Activated naive CD4-positive, alpha-beta T cell treated with anti-CD3 and anti-CD28 coated beads, Interleukin-2, amount 10 ng/mL, durations not matched to agents 7 days and 5 days (primary cell): ENCODE measurements around the gene FLVCR1.
"Not testable (repeated sequence)": the region's sequence is repeated elsewhere in the genome, so short reads cannot be mapped to it uniquely, and the experiment has no call there.

Source experiments
- CTCF ChIA-PET: fragments of 350-600 bp; sonication (Branson Sonifier 250); formaldehyde crosslinking; loops from one replicate; lab custom pipeline; 2021; ENCODE audit warnings: antibody characterized with exemption; lab: Charles Lee
- DNase-seq: peaks from one replicate; pipeline ENCODE4 v3.0.0-alpha.2; 2020
- H3K27ac Mint-ChIP-seq: one replicate; pipeline ENCODE4 v1.8.0; 2021; ENCODE audit warnings: mild to moderate bottlenecking, moderate library complexity, mixed read lengths
- H3K27me3 Mint-ChIP-seq: one replicate; pipeline ENCODE4 v1.8.0; 2021; ENCODE audit warnings: mild to moderate bottlenecking, mixed read lengths
- H3K36me3 Mint-ChIP-seq: one replicate; pipeline ENCODE4 v1.8.0; 2021; ENCODE audit warnings: mixed read lengths
- H3K4me1 Mint-ChIP-seq: one replicate; pipeline ENCODE4 v1.8.0; 2021; ENCODE audit warnings: mixed read lengths
- H3K4me3 Mint-ChIP-seq: one replicate; pipeline ENCODE4 v1.8.0; 2021; ENCODE audit warnings: mild to moderate bottlenecking, moderate library complexity, mixed read lengths
- H3K9me3 Mint-ChIP-seq: one replicate; pipeline ENCODE4 v1.8.0; 2021; ENCODE audit warnings: mixed read lengths

The FLVCR1 gene

GRCh38 chr1:212838145-212838544, 19.9 kb upstream of the FLVCR1 start:
- DNase-seq, result no peak
- no peak overlapping the region for H3K27ac Mint-ChIP-seq
- no peaks in the 10 kb centered on the region for H3K9me3 Mint-ChIP-seq
- no peaks in the 10 kb centered on the region for H3K27me3 Mint-ChIP-seq
- no peak overlapping the region for H3K4me3 Mint-ChIP-seq
- no peaks in the 10 kb centered on the region for H3K36me3 Mint-ChIP-seq
- CTCF ChIA-PET, result interaction anchor here (0.6 kb wide), 1 partner anchor 268 kb away, joined by 3 read pairs; no protein-coding TSS in a partner anchor
- no peaks in the 10 kb centered on the region for H3K4me1 Mint-ChIP-seq

DNA sequence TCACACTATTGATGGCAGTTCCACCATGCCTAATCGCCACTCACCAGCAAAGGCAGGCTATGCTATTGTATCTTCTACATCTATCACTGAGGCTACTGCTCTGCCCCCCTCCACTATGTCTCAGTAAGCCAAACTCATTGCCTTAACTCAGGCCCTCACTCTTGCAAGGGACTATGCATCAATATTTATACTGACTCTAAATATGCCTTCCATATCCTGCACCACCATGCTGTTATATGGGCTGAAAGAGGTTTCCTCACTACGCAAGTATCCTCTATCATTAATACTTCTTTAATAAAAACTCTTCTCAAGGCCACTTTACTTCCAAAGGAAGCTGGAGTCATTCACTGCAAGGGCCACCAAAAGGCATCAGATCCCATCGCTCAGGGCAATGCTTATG, 13.6 kb upstream of the FLVCR1 start:
- DNase-seq, H3K4me3 Mint-ChIP-seq, H3K27ac Mint-ChIP-seq, H3K36me3 Mint-ChIP-seq, H3K9me3 Mint-ChIP-seq, H3K4me1 Mint-ChIP-seq, H3K27me3 Mint-ChIP-seq, CTCF ChIA-PET: not testable (repeated sequence)

DNA sequence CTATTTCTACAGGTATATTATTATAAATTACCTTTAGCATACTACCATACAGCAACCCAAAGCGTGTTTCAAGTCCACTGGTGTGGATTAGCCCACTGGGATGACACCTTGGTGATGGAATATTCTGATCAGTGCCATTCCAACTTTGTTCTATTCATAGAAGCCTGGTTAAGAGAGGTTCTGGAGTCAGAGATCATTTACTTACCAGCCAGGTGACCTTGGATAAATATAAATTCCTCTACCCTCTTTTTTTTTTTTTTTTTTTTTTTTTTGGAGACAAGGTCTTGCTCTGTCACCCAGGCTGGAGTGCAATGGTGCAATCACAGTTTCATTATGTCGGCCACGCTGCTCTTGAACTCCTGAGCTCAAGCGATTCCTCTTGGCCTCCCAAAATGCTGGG, 10.5 kb upstream of the FLVCR1 start, which contains the start of gene SPATA45:
SPATA45 (minus strand) TSS at position 101 of the 400 bp plus-strand sequence. CDS start 11,500 bp downstream, outside the sequence.
- Mint-ChIP-seq H3K36me3 (peaks cover 2% of the 10 kb centered on the region), H3K9me3 (no peaks in the 10 kb centered on the region), H3K27ac (no peak within 1 kb of the TSS), H3K27me3 (no peaks in the 10 kb centered on the region), H3K4me3 (no peak within 1 kb of the TSS), H3K4me1 (no peaks in the 10 kb centered on the region)
- DNase-seq, result no peak
- CTCF ChIA-PET, result interaction anchor here (0.6 kb wide), 1 partner anchor 101 kb away, joined by 3 read pairs; no protein-coding TSS in a partner anchor

DNA sequence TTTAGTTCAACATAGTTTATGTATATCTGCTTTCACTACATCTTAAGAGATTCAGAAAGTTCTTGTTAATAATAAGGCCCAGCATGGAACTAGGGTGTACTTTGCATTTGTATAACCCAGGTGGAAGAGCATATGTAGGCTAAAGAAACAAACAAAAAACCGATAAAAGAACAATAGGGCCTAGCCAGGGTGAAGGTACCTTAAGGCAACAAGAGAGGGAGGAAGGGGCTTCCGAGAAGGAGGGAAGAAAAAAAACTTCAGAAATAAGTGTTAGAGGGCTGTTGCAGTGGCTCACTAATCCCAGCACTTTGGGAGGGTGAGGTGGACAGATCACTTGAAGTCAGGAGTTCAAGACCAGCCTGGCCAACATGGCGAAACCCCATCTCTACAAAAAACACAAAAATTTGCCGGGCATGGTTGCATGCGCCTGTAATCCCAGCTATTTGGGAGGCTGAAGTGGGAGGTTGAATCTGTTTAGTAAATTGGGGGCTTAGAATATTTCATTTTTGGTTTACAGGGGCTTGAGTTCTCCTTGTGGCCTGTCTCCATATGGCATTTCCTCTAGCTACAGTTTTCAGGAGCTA, 5.9 kb upstream of the FLVCR1 start:
- Mint-ChIP-seq H3K27ac (no peak overlapping the region), H3K36me3 (peaks cover 2% of the 10 kb centered on the region), H3K9me3 (no peaks in the 10 kb centered on the region), H3K4me3 (no peak overlapping the region), H3K27me3 (no peaks in the 10 kb centered on the region), H3K4me1 (peaks cover 15% of the 10 kb centered on the region)
- CTCF ChIA-PET, result no interaction called here
- DNase-seq, result no peak

- H3K36me3 Mint-ChIP-seq, result peaks cover 6% of the 10 kb centered on the region
- CTCF ChIA-PET, result no interaction called here
- H3K27me3 Mint-ChIP-seq, result peaks cover 4% of the 10 kb centered on the region
- peaks cover 23% of the 10 kb centered on the region for H3K4me1 Mint-ChIP-seq
- no peak overlapping the region for H3K27ac Mint-ChIP-seq
- H3K9me3 Mint-ChIP-seq, result no peaks in the 10 kb centered on the region
- no peak for DNase-seq
- H3K4me3 Mint-ChIP-seq, result no peak overlapping the region
These were observed 4.4 kb upstream of the FLVCR1 start for GRCh38 chr1:212853658-212854057.

DNA sequence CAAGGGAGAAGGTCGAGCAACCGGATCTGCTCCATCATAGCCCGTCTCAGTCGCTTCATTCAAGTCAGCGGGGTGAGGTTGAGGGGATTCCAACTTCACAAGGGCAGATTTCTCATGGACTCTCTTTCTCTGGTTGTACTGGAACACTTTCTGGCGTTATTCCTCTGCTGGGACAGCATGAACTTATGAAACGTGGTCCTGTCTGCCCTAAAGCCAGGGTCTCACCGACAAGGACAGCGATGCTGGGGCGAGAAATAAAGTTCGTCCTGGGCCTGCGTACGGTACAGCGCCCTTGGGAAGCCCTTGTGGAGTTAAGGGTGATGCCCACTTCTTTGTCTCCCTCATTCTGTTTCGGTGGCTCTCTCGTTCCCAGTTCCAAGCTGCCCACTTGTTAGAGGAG, 1.3 kb upstream of the FLVCR1 start:
- Mint-ChIP-seq H3K27me3 (peaks cover 4% of the 10 kb centered on the region), H3K27ac (no peak overlapping the region), H3K4me1 (peaks cover 31% of the 10 kb centered on the region), H3K9me3 (no peaks in the 10 kb centered on the region), H3K36me3 (peaks cover 6% of the 10 kb centered on the region), H3K4me3 (peak overlapping the region; percentile 97)
- CTCF ChIA-PET, result interaction anchor here (1.6 kb wide), 1 partner anchor 60 kb away, joined by 3 read pairs; no protein-coding TSS in a partner anchor
- DNase-seq, result no peak

DNA sequence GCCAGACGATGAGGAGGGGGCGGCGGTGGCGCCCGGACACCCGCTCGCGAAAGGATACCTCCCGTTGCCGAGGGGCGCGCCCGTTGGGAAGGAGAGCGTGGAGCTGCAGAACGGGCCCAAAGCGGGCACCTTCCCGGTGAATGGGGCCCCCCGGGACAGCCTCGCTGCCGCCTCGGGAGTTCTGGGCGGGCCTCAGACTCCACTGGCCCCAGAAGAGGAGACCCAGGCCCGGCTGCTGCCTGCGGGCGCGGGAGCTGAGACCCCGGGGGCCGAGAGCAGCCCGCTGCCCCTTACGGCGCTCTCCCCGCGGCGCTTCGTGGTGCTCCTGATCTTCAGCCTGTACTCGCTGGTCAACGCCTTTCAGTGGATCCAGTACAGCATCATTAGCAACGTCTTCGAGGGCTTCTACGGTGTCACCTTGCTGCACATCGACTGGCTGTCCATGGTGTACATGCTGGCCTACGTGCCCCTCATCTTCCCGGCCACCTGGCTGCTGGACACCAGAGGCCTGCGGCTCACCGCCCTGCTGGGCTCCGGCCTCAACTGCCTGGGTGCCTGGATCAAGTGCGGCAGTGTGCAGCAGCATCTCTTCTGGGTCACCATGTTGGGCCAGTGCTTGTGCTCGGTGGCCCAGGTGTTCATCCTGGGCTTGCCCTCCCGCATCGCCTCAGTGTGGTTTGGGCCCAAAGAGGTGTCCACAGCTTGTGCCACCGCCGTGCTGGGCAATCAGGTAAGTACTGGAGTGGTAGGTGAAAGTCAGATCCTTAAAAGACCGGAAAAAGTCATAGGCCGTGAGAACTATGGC, 588 bp downstream of the FLVCR1 start:
- peak; percentile 38 for DNase-seq
- Mint-ChIP-seq H3K27ac (peak overlapping the region; percentile 89), H3K27me3 (peaks cover 4% of the 10 kb centered on the region), H3K4me1 (peaks cover 36% of the 10 kb centered on the region), H3K36me3 (peaks cover 5% of the 10 kb centered on the region), H3K9me3 (no peaks in the 10 kb centered on the region), H3K4me3 (peak overlapping the region; percentile 97)
- CTCF ChIA-PET, result interaction anchor here (1.0 to 1.6 kb wide), 3 partner anchors 62 to 402 kb away, joined by 3 to 4 read pairs (median 3); no protein-coding TSS in a partner anchor

- CTCF ChIA-PET, result interaction anchor here (0.6 kb wide), 1 partner anchor 19 kb away, joined by 3 read pairs; no protein-coding TSS in a partner anchor
- no peak for DNase-seq
- peaks cover 13% of the 10 kb centered on the region for H3K36me3 Mint-ChIP-seq
- H3K9me3 Mint-ChIP-seq, result no peaks in the 10 kb centered on the region
- H3K27ac Mint-ChIP-seq, result no peak overlapping the region
- H3K4me3 Mint-ChIP-seq, result no peak overlapping the region
- H3K27me3 Mint-ChIP-seq, result peaks cover 4% of the 10 kb centered on the region
- H3K4me1 Mint-ChIP-seq, result peaks cover 39% of the 10 kb centered on the region
These were observed 2.9 kb downstream of the FLVCR1 start for GRCh38 chr1:212860713-212861581.

- peaks cover 13% of the 10 kb centered on the region for H3K36me3 Mint-ChIP-seq
- H3K27me3 Mint-ChIP-seq, result peaks cover 4% of the 10 kb centered on the region
- H3K4me3 Mint-ChIP-seq, result no peak overlapping the region
- no peaks in the 10 kb centered on the region for H3K9me3 Mint-ChIP-seq
- CTCF ChIA-PET, result no interaction called here
- H3K4me1 Mint-ChIP-seq, result peaks cover 28% of the 10 kb centered on the region
- no peak overlapping the region for H3K27ac Mint-ChIP-seq
- DNase-seq, result no peak
These were observed 4.1 kb downstream of the FLVCR1 start for GRCh38 chr1:212862111-212862690.

GRCh38 chr1:212863345-212863744, 5.3 kb downstream of the FLVCR1 start:
- H3K4me1 Mint-ChIP-seq, result peaks cover 20% of the 10 kb centered on the region
- CTCF ChIA-PET, H3K9me3 Mint-ChIP-seq, H3K36me3 Mint-ChIP-seq, H3K27me3 Mint-ChIP-seq, H3K4me3 Mint-ChIP-seq, DNase-seq, H3K27ac Mint-ChIP-seq: not testable (repeated sequence)

DNA sequence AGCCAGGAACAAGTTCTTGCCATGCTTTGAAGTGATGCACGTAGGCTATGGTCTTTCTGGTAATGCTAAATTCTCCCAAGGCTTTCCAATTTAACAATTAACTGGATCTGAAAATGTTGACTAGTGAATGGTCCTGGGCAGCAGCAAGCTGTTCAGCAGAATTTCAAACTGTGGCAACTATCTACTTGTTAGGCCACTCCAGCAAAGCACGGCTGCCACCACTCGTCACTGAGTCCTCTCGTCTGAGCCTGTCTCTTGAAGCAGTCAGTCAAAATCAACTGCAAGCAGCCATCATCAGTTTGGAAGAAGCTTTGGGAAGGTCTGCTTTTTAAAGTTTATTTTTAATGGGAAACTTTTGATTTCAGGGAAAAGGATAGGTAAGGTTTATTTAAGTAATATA, 6.1 kb downstream of the FLVCR1 start:
- H3K27me3 Mint-ChIP-seq, result no peaks in the 10 kb centered on the region
- H3K36me3 Mint-ChIP-seq, result peaks cover 10% of the 10 kb centered on the region
- CTCF ChIA-PET, result interaction anchor here (0.9 kb wide), 1 partner anchor 199 kb away, joined by 3 read pairs; no protein-coding TSS in a partner anchor
- no peak for DNase-seq
- H3K27ac Mint-ChIP-seq, result no peak overlapping the region
- no peaks in the 10 kb centered on the region for H3K9me3 Mint-ChIP-seq
- no peak overlapping the region for H3K4me3 Mint-ChIP-seq
- peaks cover 14% of the 10 kb centered on the region for H3K4me1 Mint-ChIP-seq

DNA sequence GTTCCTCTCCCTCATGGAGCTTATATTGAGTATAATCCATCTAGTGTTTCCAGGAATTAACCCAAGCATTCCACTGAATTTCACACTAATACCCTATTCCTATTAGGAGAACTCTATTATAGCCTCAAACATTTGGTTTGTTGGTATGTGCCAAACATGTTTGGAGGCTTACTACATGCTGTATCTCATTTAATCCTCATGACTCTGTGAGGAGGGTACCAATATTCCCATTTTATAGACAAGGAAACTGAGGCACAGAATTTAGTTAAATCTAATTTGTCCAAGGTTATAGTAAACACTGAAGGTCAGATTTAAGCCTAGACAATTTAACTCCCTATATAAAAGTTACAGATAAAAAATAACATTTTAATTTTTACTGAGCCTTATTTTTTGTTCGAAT, 9.1 kb downstream of the FLVCR1 start:
- CTCF ChIA-PET, result no interaction called here
- Mint-ChIP-seq H3K36me3 (peaks cover 13% of the 10 kb centered on the region), H3K4me3 (no peak overlapping the region), H3K27ac (no peak overlapping the region), H3K9me3 (no peaks in the 10 kb centered on the region), H3K4me1 (peaks cover 12% of the 10 kb centered on the region), H3K27me3 (no peaks in the 10 kb centered on the region)
- DNase-seq, result no peak

- CTCF ChIA-PET, result interaction anchor here (0.6 kb wide), 1 partner anchor 1174 kb away, joined by 4 read pairs; no protein-coding TSS in a partner anchor
- DNase-seq, result no peak
- H3K4me1 Mint-ChIP-seq, result no peaks in the 10 kb centered on the region
- no peaks in the 10 kb centered on the region for H3K9me3 Mint-ChIP-seq
- peaks cover 27% of the 10 kb centered on the region for H3K36me3 Mint-ChIP-seq
- H3K4me3 Mint-ChIP-seq, result no peak overlapping the region
- H3K27ac Mint-ChIP-seq, result no peak overlapping the region
- no peaks in the 10 kb centered on the region for H3K27me3 Mint-ChIP-seq
These were observed 13.9 kb downstream of the FLVCR1 start for GRCh38 chr1:212871976-212872375.
